Liver (tissue), 9 donors: Measurements from ENCODE around the gene RFWD3. TPM values are rescaled to one million over a fixed set of nuclear protein-coding genes. Genes with fewer than 3 reads are reported as not detected.
"Not testable (repeated sequence)": the region's sequence is repeated elsewhere in the genome, so short reads cannot be mapped to it uniquely, and the experiment has no call there.

Experiments used
- DNase-seq: peaks from one replicate; pipeline ENCODE4 v3.0.0-alpha.2; 2017; ENCODE audit warnings: low spot score
- H3K27ac ChIP-seq, 2 donors: one replicate each; pipeline ENCODE4 v1.7.0; 2013; ENCODE audit warnings: inconsistent platforms in 2 of 2, low read length in 2 of 2, control low read depth in 1 of 2, low read depth in 1 of 2, mild to moderate bottlenecking in 1 of 2
- H3K27me3 ChIP-seq, 4 donors: one replicate each; pipeline versions ENCODE4 v1.6.1 to v1.7.0; 2013; ENCODE audit warnings: low read length in 3 of 4, inconsistent platforms in 1 of 4, mild to moderate bottlenecking in 1 of 4, moderate library complexity in 1 of 4; ENCODE audit not compliant: control insufficient read depth in 4 of 4, insufficient read depth in 4 of 4
- H3K36me3 ChIP-seq, 4 donors: one replicate each; pipeline versions ENCODE4 v1.6.1 to v1.7.0; 2013; ENCODE audit warnings: low read length in 3 of 4, mild to moderate bottlenecking in 3 of 4, low read depth in 1 of 4, moderate library complexity in 1 of 4; ENCODE audit not compliant: control insufficient read depth in 4 of 4, insufficient read depth in 3 of 4
- H3K4me1 ChIP-seq, 4 donors: one replicate each; pipeline versions ENCODE4 v1.6.1 to v1.7.0; 2013; ENCODE audit warnings: low read length in 3 of 4, mild to moderate bottlenecking in 3 of 4, moderate library complexity in 1 of 4; ENCODE audit not compliant: control insufficient read depth in 4 of 4, insufficient read depth in 4 of 4
- H3K4me3 ChIP-seq, 3 donors: one replicate each; pipeline versions ENCODE4 v1.6.1 to v1.7.0; 2013; ENCODE audit warnings: low read length in 3 of 3, control low read depth in 1 of 3, low read depth in 1 of 3, mild to moderate bottlenecking in 1 of 3
- H3K9ac ChIP-seq, 2 donors: one replicate each; pipeline ENCODE4 v1.7.0; 2013; ENCODE audit warnings: low read length in 2 of 2, mild to moderate bottlenecking in 2 of 2, moderate library complexity in 2 of 2, control low read depth in 1 of 2, low read depth in 1 of 2
- H3K9me3 ChIP-seq, 4 donors: one replicate each; pipeline versions ENCODE4 v1.6.1 to v1.7.0; 2013; ENCODE audit warnings: low read length in 3 of 4; ENCODE audit not compliant: control insufficient read depth in 4 of 4
- ATF3 ChIP-seq: IDR thresholded peaks from 2 replicates; pipeline ENCODE4 v1.6.1; 2016; ENCODE audit warnings: antibody characterized with exemption
- CTCF ChIP-seq: fragments of 150-350 bp; IDR thresholded peaks from 2 replicates; pipeline ENCODE4 v1.5.1; 2017; ENCODE audit warnings: improper control_type of control experiment, low read depth, low read length; ENCODE audit not compliant: missing input control
- EGR1 ChIP-seq, 2 donors: IDR thresholded peaks; 2 replicates each; pipeline ENCODE4 v1.6.1; 2016 to 2018; ENCODE audit warnings: antibody characterized with exemption in 2 of 2, low read depth in 2 of 2
- FOXA1 ChIP-seq: IDR thresholded peaks from 2 replicates; pipeline ENCODE4 v1.6.1; 2016; ENCODE audit warnings: antibody characterized with exemption
- FOXA2 ChIP-seq: IDR thresholded peaks from 2 replicates; pipeline ENCODE4 v1.6.1; 2016; ENCODE audit warnings: antibody characterized with exemption
- GABPA ChIP-seq, 2 donors: IDR thresholded peaks in 1 of 2; conservative IDR thresholded peaks in 1 of 2; 2 replicates each; pipeline ENCODE4 v1.6.1; 2016; ENCODE audit warnings: antibody characterized with exemption in 2 of 2, mild to moderate bottlenecking in 1 of 2, moderate library complexity in 1 of 2
- HNF4A ChIP-seq, 2 donors: conservative IDR thresholded peaks; 2 replicates each; pipeline ENCODE4 v1.6.1; 2016; ENCODE audit warnings: antibody characterized with exemption in 2 of 2, mild to moderate bottlenecking in 2 of 2
- HNF4G ChIP-seq: IDR thresholded peaks from 2 replicates; pipeline ENCODE4 v1.6.1; 2016; ENCODE audit warnings: antibody characterized with exemption
- NR2F2 ChIP-seq: IDR thresholded peaks from 2 replicates; pipeline ENCODE4 v1.6.1; 2016; ENCODE audit warnings: antibody characterized with exemption
- RAD21 ChIP-seq, 2 donors: IDR thresholded peaks; 2 replicates each; pipeline ENCODE4 v1.6.1; 2016; ENCODE audit warnings: antibody characterized with exemption in 2 of 2, mild to moderate bottlenecking in 2 of 2
- REST ChIP-seq: IDR thresholded peaks from 2 replicates; pipeline ENCODE4 v1.6.1; 2016; ENCODE audit warnings: antibody characterized with exemption, mild to moderate bottlenecking
- RXRA ChIP-seq, 2 donors: IDR thresholded peaks; 2 replicates each; pipeline ENCODE4 v1.6.1; 2017 to 2018; ENCODE audit warnings: antibody characterized with exemption in 2 of 2, mild to moderate bottlenecking in 1 of 2
- SP1 ChIP-seq: IDR thresholded peaks from 2 replicates; pipeline ENCODE4 v1.6.1; 2018; ENCODE audit warnings: antibody characterized with exemption, mild to moderate bottlenecking
- TAF1 ChIP-seq: conservative IDR thresholded peaks from 2 replicates; pipeline ENCODE4 v1.6.1; 2016; ENCODE audit warnings: antibody characterized with exemption, mild to moderate bottlenecking
- YY1 ChIP-seq: IDR thresholded peaks from 2 replicates; pipeline ENCODE4 v1.6.1; 2016; ENCODE audit warnings: antibody characterized with exemption, mild to moderate bottlenecking
- WGBS: extraction: QIAGEN DNeasy Blood & Tissue Kit; methylation state at CpG from one replicate; pipeline ENCODE4 v1.1.7; 2013; 5-methylcytosine and 5-hydroxymethylcytosine counted together
- polyA plus RNA-seq, 2 donors: library from polyadenylated mRNA; stranded (reverse) in 1 of 2; unstranded in 1 of 2; fragments of 200-250 nt in 1 of 2; fragments of >200 nt in 1 of 2; fragmentation: Nextera tagmentation in 1 of 2; extraction: Ambion mirVana in 1 of 2; gene quantifications; one replicate each; pipeline versions ENCODE4 v1.2.1 to v1.2.3, GENCODE V29; 2013 to 2015
- total RNA-seq, 2 donors: library from RNA; depleted of rRNA; stranded (reverse); fragments of >200 nt; gene quantifications; one replicate each; pipeline ENCODE4 v1.2.3, GENCODE V29; 2014
- donor health status: healthy.
- donor health status: healthy.
- donor health status: healthy.
- donor health status: healthy.
- donor health status: healthy.

The RFWD3 gene
- total and polyA plus RNA-seq, 4 donors, result 2.4 to 21.8 (median 9.0) TPM

GRCh38 chr16:74673876-74674275 is 7.2 kb upstream of the RFWD3 start:
- Histone ChIP-seq H3K9ac (no peak overlapping the region), H3K4me3 (no peak overlapping the region), H3K36me3 (peaks cover 4 to 26% (median 6%) of the 10 kb centered on the region in 4 donors), H3K4me1 (no peaks in the 10 kb centered on the region), H3K27me3 (no peaks in the 10 kb centered on the region), H3K9me3 (no peaks in the 10 kb centered on the region), H3K27ac (no peak overlapping the region)
- DNase-seq, result no peak
- no peak for TF ChIP-seq HNF4A (conservative IDR thresholded peaks at IDR 0.05)
- TF ChIP-seq FOXA1, result no peak
- no peak for TF ChIP-seq NR2F2
- TF ChIP-seq RAD21 (IDR thresholded peaks at IDR 0.05), result no peak
- TF ChIP-seq REST, result no peak
- TF ChIP-seq GABPA (IDR thresholded peaks at IDR 0.05 in 1 of 2, conservative IDR thresholded peaks at IDR 0.05 in 1 of 2), result no peak
- TF ChIP-seq ATF3, result no peak
- no peak for TF ChIP-seq RXRA (IDR thresholded peaks at IDR 0.05)
- no peak for TF ChIP-seq YY1
- no peak for TF ChIP-seq TAF1
- no peak for TF ChIP-seq FOXA2
- no peak for TF ChIP-seq HNF4G
- TF ChIP-seq EGR1 (IDR thresholded peaks at IDR 0.05; ENCODE audit: low read depth in 2 of 2), result no peak
- no peak for TF ChIP-seq CTCF
- 85% methylated on average over 3 of the region's 3 CpGs for WGBS

- Histone ChIP-seq H3K36me3 (peaks cover 3 to 17% (median 5%) of the 10 kb centered on the region in 4 donors), H3K4me1 (peaks cover 0 to 14% (median 7%) of the 10 kb centered on the region in 4 donors)
- not testable (repeated sequence) for H3K27me3 ChIP-seq, DNase-seq, H3K4me3 ChIP-seq, H3K27ac ChIP-seq, H3K9ac ChIP-seq, H3K9me3 ChIP-seq
- 96% methylated on average over 10 of the region's 10 CpGs for WGBS
Observed at GRCh38 chr16:74668877-74669276, 2.2 kb upstream of the RFWD3 start.

- peak; percentile 54 for DNase-seq
- Histone ChIP-seq H3K9me3 (no peaks in the 10 kb centered on the region), H3K27ac (no peak overlapping the region), H3K27me3 (no peaks in the 10 kb centered on the region), H3K9ac (peak overlapping the region in 1 of 2 donors; percentile 15), H3K4me1 (peaks cover 0 to 14% (median 7%) of the 10 kb centered on the region in 4 donors), H3K36me3 (peaks cover 0 to 15% (median 9%) of the 10 kb centered on the region in 4 donors), H3K4me3 (peak overlapping the region; percentile 65 to 68 (median 66))
- WGBS, result 2% methylated on average over 23 of the region's 23 CpGs
- TF ChIP-seq REST (no peak), SP1 (no peak), FOXA2 (no peak), GABPA (IDR thresholded peaks at IDR 0.05 in 1 of 2, conservative IDR thresholded peaks at IDR 0.05 in 1 of 2) (no peak), CTCF (no peak), ATF3 (no peak), HNF4A (conservative IDR thresholded peaks at IDR 0.05) (no peak), TAF1 (no peak), EGR1 (IDR thresholded peaks at IDR 0.05; ENCODE audit: low read depth in 2 of 2) (no peak), HNF4G (no peak), RXRA (IDR thresholded peaks at IDR 0.05) (no peak)
Observed at GRCh38 chr16:74667255-74667700, 601 bp upstream of the RFWD3 start.
